HG03045 (cell line): ENCODE data around the gene PIEZO2.
"Not testable (repeated sequence)": the region's sequence is repeated elsewhere in the genome, so short reads cannot be mapped to it uniquely, and the experiment has no call there.

Source experiments
- ATAC-seq: cut with Tn5 transposase; IDR thresholded peaks from one replicate; pipeline ENCODE4 v1.9.1; 2021; ENCODE audit warnings: mild to moderate bottlenecking, moderate library complexity; ENCODE audit not compliant: unreplicated experiment

PIEZO2 gene

GRCh38 chr18:10642915-10643524 is 506.3 kb downstream of the PIEZO2 start:
- ATAC-seq = not testable (repeated sequence)

DNA sequence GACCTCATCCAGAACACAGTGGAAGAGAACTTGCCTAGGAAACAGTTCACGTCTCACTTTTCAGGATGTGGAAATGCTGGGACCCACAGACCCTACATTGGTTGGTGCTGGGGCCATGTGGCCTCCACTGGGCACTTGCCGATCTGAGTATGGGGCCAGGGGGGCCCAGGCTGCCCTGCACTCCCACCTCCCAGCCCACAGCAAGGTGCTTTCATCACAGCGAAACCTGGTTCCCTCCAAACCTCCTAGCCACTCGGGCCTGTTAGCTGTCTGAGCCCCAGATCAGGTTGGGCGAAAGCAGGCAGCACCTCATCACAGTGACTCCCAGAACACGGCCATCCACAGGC is 510.9 kb downstream of the PIEZO2 start:
- ATAC-seq = not testable (repeated sequence)

DNA sequence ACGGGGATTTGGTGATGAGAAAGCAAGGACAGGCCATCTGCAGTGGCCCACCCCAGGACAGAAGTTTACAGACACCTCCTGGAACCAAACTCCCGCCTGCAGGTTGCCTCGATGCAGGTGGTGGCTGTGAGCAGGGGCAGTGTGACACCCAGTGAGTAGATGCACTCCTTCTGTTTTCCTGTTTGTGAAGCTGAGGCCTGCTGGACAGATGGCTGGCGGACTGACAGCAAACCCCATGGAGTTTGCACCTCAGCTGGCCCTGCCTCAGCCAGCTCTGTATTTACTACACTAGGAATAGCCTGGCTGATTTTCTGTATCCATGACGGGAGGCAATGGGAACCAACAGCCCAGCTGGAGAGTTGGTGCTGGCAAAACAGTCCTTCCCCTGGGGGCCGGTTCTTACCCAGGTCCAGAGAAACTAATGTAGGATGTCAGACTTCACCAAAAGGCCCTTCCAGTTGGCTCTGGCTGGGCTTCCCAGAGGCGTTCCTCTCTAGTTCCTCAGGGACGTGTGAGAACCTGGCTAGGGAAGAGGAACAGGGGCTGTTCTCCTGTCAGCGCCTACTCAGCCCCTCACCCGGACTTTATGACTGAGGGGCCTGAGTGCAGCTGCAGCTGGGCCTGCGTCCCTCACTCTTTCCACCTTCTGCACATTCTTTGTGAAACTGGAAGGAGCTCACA is 511.4 kb downstream of the PIEZO2 start:
- ATAC-seq = not testable (repeated sequence)

DNA sequence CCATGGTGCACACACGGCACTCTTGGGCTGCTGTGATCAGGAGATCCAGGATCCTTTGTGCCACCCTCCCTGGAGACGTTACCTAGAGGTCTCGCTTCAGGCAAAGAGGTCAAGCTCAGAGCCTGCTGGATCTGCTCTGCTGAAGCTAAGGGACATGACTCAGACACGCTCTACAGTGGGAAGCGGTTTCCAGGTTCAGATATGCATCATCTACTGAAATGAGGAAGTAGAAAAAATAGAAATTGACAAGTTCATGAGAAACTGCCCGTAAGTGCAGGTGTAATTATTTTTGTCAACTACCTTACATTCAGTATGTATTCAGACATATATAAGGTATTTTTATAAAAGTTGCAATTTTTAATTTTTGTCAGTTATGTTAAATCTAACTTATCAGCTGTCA is 520.3 kb downstream of the PIEZO2 start:
- ATAC-seq = peak; percentile 88

- ATAC-seq = not testable (repeated sequence)
Measured at GRCh38 chr18:10626606-10627213, 522.7 kb downstream of the PIEZO2 start.

DNA sequence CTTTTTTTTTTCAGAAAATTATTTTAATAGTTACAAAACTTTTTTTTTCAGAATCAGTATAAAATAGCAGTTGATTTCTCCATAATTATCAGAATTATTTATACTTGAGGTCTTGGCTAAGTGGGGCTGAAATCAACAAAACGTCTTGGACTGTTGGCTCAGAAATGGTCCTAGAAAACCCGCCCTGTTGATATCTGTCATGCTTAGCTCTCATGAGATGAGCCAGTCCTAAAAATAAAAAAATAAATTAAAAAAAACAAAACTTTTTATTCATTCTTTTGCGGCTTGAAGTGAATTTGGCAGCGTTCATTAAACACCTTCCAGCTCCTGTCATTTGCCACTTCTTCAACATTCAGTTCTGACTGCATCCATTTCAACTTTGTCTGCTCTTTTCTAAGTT is 525.8 kb downstream of the PIEZO2 start:
- ATAC-seq = not testable (repeated sequence)

- not testable (repeated sequence) for ATAC-seq
Measured at GRCh38 chr18:10622982-10623381, 526.4 kb downstream of the PIEZO2 start.

GRCh38 chr18:10620670-10621329 is 528.6 kb downstream of the PIEZO2 start:
- not testable (repeated sequence) for ATAC-seq
